SK-N-SH treated with all-trans-retinoic acid at 6 μM for 48 hours (cell line): ENCODE data around the gene SLC2A6.

Experiments
- ATAC-seq: fragments of 200-7000 bp; cut with Tn5 transposase; 3 replicates; pipeline ENCODE4 v1.9.1; 2020; ENCODE audit warnings: mild to moderate bottlenecking, moderate library complexity
- ARNTL ChIP-seq: fragments of 450-650 bp; formaldehyde crosslinking; IDR thresholded peaks from 2 replicates; pipeline ENCODE4 v1.5.0; 2020; ENCODE audit warnings: low read depth, mild to moderate bottlenecking, moderate library complexity, borderline replicate concordance
- BACH2 ChIP-seq: fragments of 250-450 bp; sonication (Bioruptor Pico); IDR thresholded peaks from 2 replicates; pipeline ENCODE4 v1.9.0; 2021; ENCODE audit warnings: mild to moderate bottlenecking, borderline replicate concordance
- CREB5 ChIP-seq: fragments of 250-450 bp; sonication (Bioruptor Pico); IDR thresholded peaks from 2 replicates; pipeline ENCODE4 v1.5.1; 2020; ENCODE audit warnings: low read depth, mild to moderate bottlenecking, moderate library complexity
- CSDC2 ChIP-seq: fragments of 250-450 bp; sonication (Bioruptor Pico); IDR thresholded peaks from 2 replicates; pipeline ENCODE4 v1.5.0; 2020; ENCODE audit warnings: mild to moderate bottlenecking, moderate library complexity
- CSRNP3 ChIP-seq: fragments of 250-450 bp; sonication (Bioruptor Pico); IDR thresholded peaks from 2 replicates; pipeline ENCODE4 v1.5.1; 2021; ENCODE audit warnings: mild to moderate bottlenecking, moderate library complexity
- ESRRG ChIP-seq: fragments of 250-450 bp; sonication (Bioruptor Pico); IDR thresholded peaks from 2 replicates; pipeline ENCODE4 v1.6.1; 2021; ENCODE audit warnings: mild to moderate bottlenecking
- GLIS3 ChIP-seq: fragments of 250-450 bp; sonication (Bioruptor Pico); IDR thresholded peaks from 2 replicates; pipeline ENCODE4 v1.5.0; 2020; ENCODE audit warnings: mild to moderate bottlenecking, moderate library complexity
- ISL1 ChIP-seq: fragments of 250-450 bp; sonication (Bioruptor Pico); IDR thresholded peaks from 2 replicates; pipeline ENCODE4 v2.1.2; 2022; ENCODE audit warnings: mild to moderate bottlenecking, moderate library complexity
- OSR1 ChIP-seq: fragments of 250-450 bp; sonication (Bioruptor Pico); IDR thresholded peaks from 2 replicates; pipeline ENCODE4 v1.8.0; 2022; ENCODE audit warnings: moderate library complexity, mild to moderate bottlenecking, inconsistent platforms
- PATZ1 ChIP-seq: fragments of 250-450 bp; sonication (Bioruptor Pico); IDR thresholded peaks from 2 replicates; pipeline ENCODE4 v1.8.0; 2020; ENCODE audit warnings: mild to moderate bottlenecking, moderate library complexity, borderline replicate concordance
- POU6F1 ChIP-seq: fragments of 250-450 bp; sonication (Bioruptor Pico); IDR thresholded peaks from 2 replicates; pipeline ENCODE4 v1.8.0; 2021; ENCODE audit warnings: low read depth, mild to moderate bottlenecking, moderate library complexity, borderline replicate concordance
- PPARA ChIP-seq: fragments of 250-450 bp; sonication (Bioruptor Pico); IDR thresholded peaks from 2 replicates; pipeline ENCODE4 v1.5.0; 2020; ENCODE audit warnings: mild to moderate bottlenecking, borderline replicate concordance
- RARB ChIP-seq: fragments of 250-450 bp; sonication (Bioruptor Pico); IDR thresholded peaks from 2 replicates; pipeline ENCODE4 v1.8.0; 2021; ENCODE audit warnings: mild to moderate bottlenecking, moderate library complexity
- SNAI2 ChIP-seq: fragments of 250-450 bp; sonication (Bioruptor Pico); IDR thresholded peaks from 2 replicates; pipeline ENCODE4 v1.5.0; 2020; ENCODE audit warnings: mild to moderate bottlenecking, moderate library complexity
- TCF4 ChIP-seq: fragments of 250-450 bp; sonication (Bioruptor Pico); IDR thresholded peaks from 2 replicates; pipeline ENCODE4 v1.8.0; 2021; ENCODE audit warnings: mild to moderate bottlenecking, moderate library complexity, borderline replicate concordance
- TOX ChIP-seq: fragments of 250-450 bp; sonication (Bioruptor Pico); IDR thresholded peaks from 2 replicates; pipeline ENCODE4 v1.8.0; 2021; ENCODE audit warnings: mild to moderate bottlenecking, moderate library complexity, borderline replicate concordance
- ZC3H10 ChIP-seq: fragments of 250-450 bp; sonication (Bioruptor Pico); IDR thresholded peaks from 2 replicates; pipeline ENCODE4 v1.5.1; 2021; ENCODE audit warnings: mild to moderate bottlenecking, moderate library complexity
- ZFP3 ChIP-seq: fragments of 250-450 bp; sonication (Bioruptor Pico); IDR thresholded peaks from 2 replicates; pipeline ENCODE4 v1.5.0; 2020; ENCODE audit warnings: mild to moderate bottlenecking, moderate library complexity
- ZFP30 ChIP-seq: fragments of 450-650 bp; formaldehyde crosslinking; IDR thresholded peaks from 2 replicates; pipeline ENCODE4 v1.5.0; 2022; ENCODE audit warnings: mild to moderate bottlenecking, moderate library complexity
- ZNF70 ChIP-seq: fragments of 450-650 bp; formaldehyde crosslinking; IDR thresholded peaks from 2 replicates; pipeline ENCODE4 v1.5.0; 2020; ENCODE audit warnings: mild to moderate bottlenecking, moderate library complexity

Gene SLC2A6

GRCh38 chr9:133476941-133477340 is 2.0 kb downstream of the SLC2A6 start:
- no peak for ATAC-seq
- TF ChIP-seq ZNF70 (CRISPR knock-in tag) (no peak), ESRRG (CRISPR knock-in tag) (no peak), TCF4 (no peak), BACH2 (no peak)

- TF ChIP-seq ESRRG (CRISPR knock-in tag) (no peak), RARB (CRISPR knock-in tag) (no peak), OSR1 (CRISPR knock-in tag) (no peak), ZFP30 (CRISPR knock-in tag) (no peak), POU6F1 (CRISPR knock-in tag) (no peak)
- no peak for ATAC-seq
Measured at GRCh38 chr9:133476036-133476931, 2.6 kb downstream of the SLC2A6 start.

GRCh38 chr9:133475292-133476012 is 3.4 kb downstream of the SLC2A6 start:
- TF ChIP-seq POU6F1 (CRISPR knock-in tag) (no peak), SNAI2 (CRISPR knock-in tag) (no peak), ZFP3 (CRISPR knock-in tag) (no peak), TOX (no peak), CSDC2 (CRISPR knock-in tag) (no peak), ZFP30 (CRISPR knock-in tag) (no peak), ZC3H10 (CRISPR knock-in tag) (no peak), CREB5 (CRISPR knock-in tag) (no peak), GLIS3 (no peak), PPARA (CRISPR knock-in tag) (no peak), ISL1 (CRISPR knock-in tag) (no peak), ARNTL (CRISPR knock-in tag) (no peak), PATZ1 (no peak), ZNF70 (CRISPR knock-in tag) (no peak), TCF4 (no peak)
- TF ChIP-seq, all 23 proteins: peak for 0
- no peak for ATAC-seq

- no peak for ATAC-seq
- TF ChIP-seq TCF4 (no peak), CREB5 (CRISPR knock-in tag) (no peak), ZFP30 (CRISPR knock-in tag) (no peak), ISL1 (CRISPR knock-in tag) (no peak), ESRRG (CRISPR knock-in tag) (no peak), CSDC2 (CRISPR knock-in tag) (no peak), POU6F1 (CRISPR knock-in tag) (no peak), OSR1 (CRISPR knock-in tag) (no peak), GLIS3 (no peak), CSRNP3 (no peak)
Measured at GRCh38 chr9:133474853-133475252, 4.0 kb downstream of the SLC2A6 start.
